MM.1S (cell line): ENCODE data around the gene AGGF1.

Experiments
- EZH2 ChIP-seq: fragments of 300-600 bp; sonication (generic); optimal IDR thresholded peaks from 2 replicates; pipeline ENCODE3; 2017; ENCODE audit warnings: low read depth, mild to moderate bottlenecking, antibody characterized with exemption, low read length, mixed read lengths
- EZH2phosphoT487 ChIP-seq: fragments of 300-600 bp; sonication (generic); IDR thresholded peaks from 2 replicates; pipeline ENCODE4 v1.6.1; 2018; ENCODE audit warnings: antibody characterized with exemption, low read length
- TF ChIP-seq, protein P1 (sequence below): fragments of 300-600 bp; sonication (generic); IDR thresholded peaks from 2 replicates; pipeline ENCODE4 v1.5.1; 2016; ENCODE audit warnings: antibody characterized with exemption, low read length, mixed read lengths

DNA sequence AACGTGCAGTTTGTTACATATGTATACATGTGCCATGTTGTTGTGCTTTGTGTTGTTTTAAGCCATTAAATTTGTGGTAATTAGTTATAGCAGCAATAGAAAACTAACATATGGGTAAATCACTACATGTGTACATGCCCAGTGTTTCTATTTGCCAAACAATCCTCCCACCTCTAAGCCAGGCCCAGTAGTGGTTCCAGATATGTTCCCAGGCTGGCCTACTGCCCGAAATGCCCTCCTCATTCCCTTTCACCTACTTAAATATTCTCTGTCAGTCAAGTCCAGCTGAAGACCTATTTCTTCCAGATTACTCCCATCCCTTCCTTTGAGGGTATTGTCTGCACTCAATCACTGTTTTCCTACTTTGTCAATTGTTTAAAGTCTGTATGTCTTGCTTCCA, 24.1 kb upstream of the AGGF1 start:
- TF ChIP-seq, protein P1, sequence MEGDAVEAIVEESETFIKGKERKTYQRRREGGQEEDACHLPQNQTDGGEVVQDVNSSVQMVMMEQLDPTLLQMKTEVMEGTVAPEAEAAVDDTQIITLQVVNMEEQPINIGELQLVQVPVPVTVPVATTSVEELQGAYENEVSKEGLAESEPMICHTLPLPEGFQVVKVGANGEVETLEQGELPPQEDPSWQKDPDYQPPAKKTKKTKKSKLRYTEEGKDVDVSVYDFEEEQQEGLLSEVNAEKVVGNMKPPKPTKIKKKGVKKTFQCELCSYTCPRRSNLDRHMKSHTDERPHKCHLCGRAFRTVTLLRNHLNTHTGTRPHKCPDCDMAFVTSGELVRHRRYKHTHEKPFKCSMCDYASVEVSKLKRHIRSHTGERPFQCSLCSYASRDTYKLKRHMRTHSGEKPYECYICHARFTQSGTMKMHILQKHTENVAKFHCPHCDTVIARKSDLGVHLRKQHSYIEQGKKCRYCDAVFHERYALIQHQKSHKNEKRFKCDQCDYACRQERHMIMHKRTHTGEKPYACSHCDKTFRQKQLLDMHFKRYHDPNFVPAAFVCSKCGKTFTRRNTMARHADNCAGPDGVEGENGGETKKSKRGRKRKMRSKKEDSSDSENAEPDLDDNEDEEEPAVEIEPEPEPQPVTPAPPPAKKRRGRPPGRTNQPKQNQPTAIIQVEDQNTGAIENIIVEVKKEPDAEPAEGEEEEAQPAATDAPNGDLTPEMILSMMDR, result no peak
- no peak for TF ChIP-seq EZH2
- no peak for TF ChIP-seq EZH2phosphoT487
